Hematopoietic multipotent progenitor cell treated with erythropoietin and hydrocortisone succinate and interleukin-3 and kit ligand, for 15 days (in vitro differentiated cells): ENCODE data around the gene PATE1.

Source experiments
- DNase-seq: peaks from one replicate; pipeline ENCODE4 v3.0.0-alpha.2; 2015; ENCODE audit warnings: low spot score

The PATE1 gene

DNA sequence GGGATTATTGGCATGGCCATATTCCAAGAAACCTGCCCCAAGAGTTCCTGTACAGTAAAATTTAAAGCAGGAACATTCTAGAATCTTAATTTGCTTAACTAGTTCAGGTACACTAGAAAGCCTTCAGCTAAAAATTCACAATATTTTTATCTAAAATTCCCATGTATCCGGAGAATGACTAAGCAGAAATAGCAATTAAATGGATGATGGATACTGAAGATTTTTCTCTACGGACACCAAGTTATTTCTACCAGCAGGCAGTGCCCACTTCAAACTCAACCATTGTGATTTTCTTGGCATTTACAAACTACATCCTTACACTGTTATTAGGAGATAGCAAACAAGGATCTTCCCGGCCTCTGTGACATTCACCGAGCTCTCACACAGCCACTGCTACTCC lies 44.7 kb downstream of the PATE1 start:
- no peak for DNase-seq

DNA sequence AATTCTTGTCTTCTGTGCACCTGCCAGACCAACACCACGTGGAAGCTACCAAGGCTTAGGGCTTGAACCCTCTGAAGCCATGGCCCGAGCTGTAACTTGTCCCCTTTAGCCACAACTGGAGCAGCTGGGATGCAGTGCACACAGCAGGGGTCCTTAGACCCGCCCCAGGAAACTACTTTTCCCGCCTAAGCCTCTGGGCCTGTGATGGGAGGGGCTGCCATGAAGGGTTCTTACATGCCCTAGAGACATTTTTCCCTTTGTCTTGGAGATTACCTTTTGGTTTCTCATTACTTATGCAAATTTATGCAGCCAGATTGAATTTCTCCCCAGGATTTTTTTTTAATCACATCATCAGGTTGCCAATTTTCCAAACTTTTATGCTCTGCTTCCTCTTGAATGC lies 51.6 kb downstream of the PATE1 start:
- DNase-seq: no peak
